ENCODE data around the gene PANK4. TPM values are rescaled to one million over a fixed set of nuclear protein-coding genes. Genes with fewer than 3 reads are reported as not detected.

Gene PANK4
- total and polyA plus RNA-seq, 12 donors, result 13.8 to 50.2 (median 28.4) TPM

DNA sequence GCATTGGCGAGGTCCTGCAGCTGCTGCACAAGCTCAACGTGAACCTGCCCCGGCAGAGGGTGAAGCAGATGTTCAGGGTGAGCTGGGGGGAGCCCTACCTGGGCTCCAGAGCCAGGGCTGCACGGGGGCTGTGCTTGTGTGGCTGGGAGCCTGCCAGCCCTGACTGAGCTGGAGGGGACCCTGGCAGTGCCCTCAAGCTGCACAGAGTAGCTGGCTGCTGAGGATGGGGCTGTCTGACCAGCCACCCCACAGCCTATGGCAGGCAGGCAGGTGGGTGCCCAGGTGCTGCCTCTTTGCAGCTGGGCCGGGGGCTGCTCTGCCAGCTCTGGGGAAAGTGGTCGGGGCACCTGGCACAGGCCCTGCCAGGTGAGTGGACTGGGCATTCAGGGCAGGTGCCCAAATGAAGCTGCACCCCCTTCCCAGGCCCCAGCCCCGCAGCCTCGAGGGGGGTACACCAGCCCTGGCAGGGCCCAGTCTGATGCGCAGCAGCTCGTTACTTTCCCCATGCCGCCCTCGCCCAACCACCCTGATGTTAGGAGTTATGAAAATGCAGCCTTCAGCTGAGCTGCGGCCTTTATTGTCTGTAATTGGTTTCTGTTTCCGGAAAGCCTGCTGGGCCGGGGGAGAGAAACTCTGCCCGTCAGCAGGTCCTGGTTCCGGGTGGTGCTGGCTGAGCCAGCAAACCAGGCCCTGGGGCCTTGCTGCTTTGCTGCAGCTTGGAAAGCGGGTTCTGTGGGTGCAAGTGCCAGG lies 46.0 kb downstream of the PANK4 start:
- TF ChIP-seq, protein P1, sequence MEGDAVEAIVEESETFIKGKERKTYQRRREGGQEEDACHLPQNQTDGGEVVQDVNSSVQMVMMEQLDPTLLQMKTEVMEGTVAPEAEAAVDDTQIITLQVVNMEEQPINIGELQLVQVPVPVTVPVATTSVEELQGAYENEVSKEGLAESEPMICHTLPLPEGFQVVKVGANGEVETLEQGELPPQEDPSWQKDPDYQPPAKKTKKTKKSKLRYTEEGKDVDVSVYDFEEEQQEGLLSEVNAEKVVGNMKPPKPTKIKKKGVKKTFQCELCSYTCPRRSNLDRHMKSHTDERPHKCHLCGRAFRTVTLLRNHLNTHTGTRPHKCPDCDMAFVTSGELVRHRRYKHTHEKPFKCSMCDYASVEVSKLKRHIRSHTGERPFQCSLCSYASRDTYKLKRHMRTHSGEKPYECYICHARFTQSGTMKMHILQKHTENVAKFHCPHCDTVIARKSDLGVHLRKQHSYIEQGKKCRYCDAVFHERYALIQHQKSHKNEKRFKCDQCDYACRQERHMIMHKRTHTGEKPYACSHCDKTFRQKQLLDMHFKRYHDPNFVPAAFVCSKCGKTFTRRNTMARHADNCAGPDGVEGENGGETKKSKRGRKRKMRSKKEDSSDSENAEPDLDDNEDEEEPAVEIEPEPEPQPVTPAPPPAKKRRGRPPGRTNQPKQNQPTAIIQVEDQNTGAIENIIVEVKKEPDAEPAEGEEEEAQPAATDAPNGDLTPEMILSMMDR (IDR thresholded peaks at IDR 0.05), result no peak
- TF ChIP-seq POLR2A (IDR thresholded peaks at IDR 0.05), result no peak
- Histone ChIP-seq H3K36me3 (replicated peaks in 1 of 2) (no peaks in the 10 kb centered on the region), H3K4me1 (replicated peaks in 1 of 2) (peaks cover 3 to 7% of the 10 kb centered on the region in 2 donors), H3K27ac (peak overlapping the region in 1 of 5 donors; percentile 52), H3K9me3 (replicated peaks in 1 of 3) (no peaks in the 10 kb centered on the region), H3K27me3 (no peaks in the 10 kb centered on the region), H3K4me3 (no peak overlapping the region)
- DNase-seq, result peak in 1 of 7 donors; percentile 78
- intact Hi-C loops (cut with DNase I), result no loop called here
- WGBS, 4 donors, result 60 to 85% (median 76%) methylated on average over 10 to 18 of the region's 18 CpGs

DNA sequence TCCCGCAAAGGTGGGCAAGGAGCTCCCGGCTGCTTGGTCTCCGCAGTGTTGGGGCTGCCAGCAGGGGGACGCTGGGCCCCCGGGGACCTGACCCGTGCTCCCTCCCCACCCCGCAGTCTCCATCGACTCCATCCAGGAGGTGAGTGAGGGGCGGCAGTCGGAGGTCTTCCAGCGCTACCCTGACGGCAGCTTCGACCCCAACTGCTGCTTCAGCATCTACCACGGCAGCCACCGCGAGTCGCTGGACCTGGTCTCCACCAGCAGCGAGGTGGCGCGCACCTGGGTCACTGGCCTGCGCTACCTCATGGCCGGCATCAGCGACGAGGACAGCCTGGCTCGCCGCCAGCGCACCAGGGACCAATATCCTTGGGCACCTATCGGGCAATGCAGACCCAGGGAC lies 46.8 kb downstream of the PANK4 start:
- Histone ChIP-seq H3K27me3 (no peaks in the 10 kb centered on the region), H3K4me1 (replicated peaks in 1 of 2) (peaks cover 9 to 14% of the 10 kb centered on the region in 2 donors), H3K9me3 (replicated peaks in 1 of 3) (no peaks in the 10 kb centered on the region), H3K36me3 (replicated peaks in 1 of 2) (no peaks in the 10 kb centered on the region), H3K4me3 (no peak overlapping the region), H3K27ac (peak overlapping the region in 1 of 5 donors; percentile 52)
- no peak for DNase-seq
- WGBS, 4 donors, result 81 to 88% (median 84%) methylated on average over 12 to 28 of the region's 28 CpGs
- intact Hi-C loops (cut with DNase I), result no loop called here
- TF ChIP-seq, protein P1 (IDR thresholded peaks at IDR 0.05), result no peak

DNA sequence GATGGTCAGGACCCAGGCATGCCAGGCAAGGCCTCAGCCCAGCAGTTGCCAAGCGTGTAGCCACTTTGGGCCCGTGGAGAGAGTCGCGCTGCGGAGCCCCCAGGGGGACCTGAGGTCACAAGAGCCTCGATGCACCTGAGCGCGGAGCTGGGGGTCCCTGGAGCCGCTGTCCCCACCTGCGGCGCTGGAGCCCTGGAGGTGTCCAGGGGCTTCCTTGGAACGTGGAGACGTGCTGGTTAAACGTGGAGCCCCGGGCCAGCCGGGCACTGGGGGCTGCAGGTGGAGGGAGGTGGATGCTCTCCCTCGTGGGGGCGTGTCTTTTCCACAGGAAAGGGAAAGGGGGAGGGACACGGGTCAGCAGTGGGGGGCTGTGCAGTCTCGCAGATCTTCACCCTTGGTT lies 47.2 kb downstream of the PANK4 start:
- intact Hi-C loops (cut with DNase I), result no loop called here
- H3K27me3 ChIP-seq, result no peaks in the 10 kb centered on the region

DNA sequence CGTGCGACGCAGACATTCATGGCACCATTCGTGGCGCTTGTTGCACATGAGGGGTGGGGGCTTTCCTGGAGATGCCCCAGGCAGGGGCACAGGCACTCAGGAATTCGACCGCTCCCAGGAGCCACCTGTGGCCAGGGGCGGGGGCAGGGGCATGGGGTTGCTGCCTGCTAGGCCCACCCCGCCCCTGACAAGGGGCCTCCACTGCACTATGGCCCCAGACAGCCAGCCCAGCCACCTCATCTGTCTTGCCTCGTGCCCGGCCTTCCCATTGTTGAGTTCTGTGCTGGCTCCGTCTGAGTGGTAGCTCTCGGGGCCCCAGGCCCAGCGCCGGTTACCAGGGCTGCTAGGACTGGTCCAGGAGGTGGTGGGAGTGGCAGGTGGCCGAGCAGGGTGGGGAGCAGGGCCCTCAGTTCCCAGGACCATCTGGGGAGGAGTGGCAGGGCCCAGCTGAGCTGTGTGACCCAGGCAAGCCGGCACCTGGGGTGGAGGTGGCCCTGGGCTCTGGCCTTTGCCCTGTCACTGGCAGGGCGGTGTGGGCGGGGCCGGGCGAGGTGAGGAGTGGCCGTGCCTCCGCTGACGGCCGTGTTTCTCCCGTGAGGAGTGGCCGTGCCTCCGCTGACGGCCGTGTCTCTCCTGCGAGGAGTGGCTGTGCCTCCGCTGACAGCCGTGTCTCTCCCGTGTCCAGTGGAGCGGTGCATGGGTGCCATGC lies 48.5 kb downstream of the PANK4 start:
- intact Hi-C loops (cut with DNase I), result no loop called here
- H3K4me3 ChIP-seq, result no peak overlapping the region
- H3K36me3 ChIP-seq (replicated peaks in 1 of 2), result no peaks in the 10 kb centered on the region
- TF ChIP-seq, protein P1 (IDR thresholded peaks at IDR 0.05), result no peak
- no peak for TF ChIP-seq POLR2A (IDR thresholded peaks at IDR 0.05)
- no peaks in the 10 kb centered on the region for H3K27me3 ChIP-seq
- no peak for DNase-seq
- peak overlapping the region in 1 of 5 donors; percentile 47 for H3K27ac ChIP-seq
- H3K9me3 ChIP-seq (replicated peaks in 1 of 3), result no peaks in the 10 kb centered on the region
- 70 to 76% (median 73%) methylated on average over 14 to 35 of the region's 35 CpGs for WGBS, 4 donors
- H3K4me1 ChIP-seq (replicated peaks in 1 of 2), result peaks cover 11 to 24% of the 10 kb centered on the region in 2 donors

More for the DNA sequence above, 47.2 kb downstream of the PANK4 start:
- H3K4me1 ChIP-seq (replicated peaks in 1 of 2), result peaks cover 11 to 18% of the 10 kb centered on the region in 2 donors
- 72 to 83% (median 80%) methylated on average over 12 to 20 of the region's 20 CpGs for WGBS, 4 donors
- no peaks in the 10 kb centered on the region for H3K36me3 ChIP-seq (replicated peaks in 1 of 2)
- no peak overlapping the region for H3K27ac ChIP-seq
- H3K4me3 ChIP-seq, result no peak overlapping the region
- TF ChIP-seq, protein P1 (IDR thresholded peaks at IDR 0.05), result no peak
- H3K9me3 ChIP-seq (replicated peaks in 1 of 3), result no peaks in the 10 kb centered on the region
- DNase-seq, result no peak
